NCI-H748 treated with DMSO at 0.1 percent for 48 hours (cell line): Measurements from ENCODE around the gene SIPA1.

Source experiments
- DNase-seq: peaks from one replicate; lab custom pipeline; 2025; lab: John Stamatoyannopoulos, UW

Gene SIPA1

DNA sequence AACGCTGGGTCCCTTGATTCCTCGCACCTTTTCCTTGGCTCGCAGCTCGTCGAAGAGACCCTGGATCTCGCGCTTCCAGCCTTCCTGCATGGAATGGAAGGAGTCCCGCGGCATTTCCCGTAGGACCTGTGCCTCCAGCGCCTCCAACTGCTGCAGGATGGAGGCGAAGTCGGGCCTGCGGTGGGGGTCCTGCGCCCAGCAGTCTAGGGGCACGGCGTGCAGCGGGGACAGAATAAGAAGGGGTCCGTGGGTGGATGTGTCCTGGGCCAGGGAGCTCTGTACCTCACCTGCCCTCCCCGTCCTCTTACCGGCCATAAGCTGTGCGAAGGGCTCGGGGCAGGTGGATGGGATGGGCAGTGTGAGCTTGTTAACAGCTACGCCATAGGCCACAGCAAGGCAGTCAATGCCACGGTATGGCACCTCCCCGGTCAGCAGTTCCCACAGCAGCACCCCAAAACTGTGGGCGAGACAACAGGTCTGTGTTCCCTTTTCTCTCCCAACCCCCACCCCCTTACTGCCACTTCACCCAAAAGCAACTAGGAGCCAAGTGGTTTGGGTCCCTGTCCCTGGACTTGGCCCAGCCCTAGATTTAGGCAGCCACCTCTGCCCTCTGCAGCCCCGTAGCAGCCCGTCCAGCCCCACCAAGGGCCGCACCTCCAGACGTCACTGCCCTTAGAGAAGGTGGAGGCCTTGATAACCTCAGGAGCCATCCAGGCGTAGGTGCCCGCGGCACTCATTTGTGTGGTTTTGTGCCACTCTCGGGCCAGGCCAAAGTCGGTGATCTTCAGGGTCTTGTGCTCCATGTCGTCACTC lies 30.1 kb upstream of the SIPA1 start:
- no peak for DNase-seq

DNA sequence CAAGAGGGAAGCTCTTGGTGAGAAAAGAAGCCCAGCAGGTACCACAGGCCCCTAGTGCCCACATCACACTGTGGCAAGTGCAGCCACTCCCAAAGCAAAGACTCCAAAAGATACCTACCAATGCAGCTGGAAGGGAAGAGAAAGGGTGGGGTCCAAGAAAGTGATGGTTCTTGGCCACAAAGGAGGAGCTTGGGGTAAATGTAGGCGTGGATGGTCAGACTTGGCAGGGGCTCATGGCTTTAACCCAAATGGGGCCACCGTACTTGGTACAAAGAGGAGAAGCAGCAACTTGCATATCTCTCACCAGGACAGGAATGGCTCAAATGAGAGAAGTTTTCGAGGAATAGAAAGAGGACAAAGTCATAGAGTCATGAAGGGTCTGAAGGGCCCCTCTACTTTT lies 28.7 kb upstream of the SIPA1 start:
- no peak for DNase-seq

- no peak for DNase-seq
These were observed 28.2 kb upstream of the SIPA1 start for GRCh38 chr11:65609665-65610064.

DNA sequence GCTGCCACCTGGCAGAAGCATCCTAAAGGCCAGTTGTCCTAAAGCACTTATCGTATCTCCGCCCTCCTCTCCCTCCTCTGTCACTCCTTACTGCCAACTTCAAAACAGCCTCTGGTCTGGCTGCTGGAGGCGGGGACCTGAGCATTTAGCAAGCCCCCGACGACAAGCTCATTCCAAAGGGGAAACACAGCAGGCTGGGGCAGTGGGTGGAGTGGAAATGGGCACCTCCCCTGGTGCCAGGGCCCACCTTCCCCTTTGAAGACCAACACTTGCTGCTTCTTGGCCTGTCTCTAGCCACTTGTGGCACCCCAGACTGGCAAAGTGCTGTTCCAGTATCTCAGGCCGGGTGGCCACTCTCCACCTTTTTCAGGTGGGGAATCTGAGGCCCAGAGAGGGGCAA lies 27.5 kb upstream of the SIPA1 start:
- DNase-seq = no peak

DNA sequence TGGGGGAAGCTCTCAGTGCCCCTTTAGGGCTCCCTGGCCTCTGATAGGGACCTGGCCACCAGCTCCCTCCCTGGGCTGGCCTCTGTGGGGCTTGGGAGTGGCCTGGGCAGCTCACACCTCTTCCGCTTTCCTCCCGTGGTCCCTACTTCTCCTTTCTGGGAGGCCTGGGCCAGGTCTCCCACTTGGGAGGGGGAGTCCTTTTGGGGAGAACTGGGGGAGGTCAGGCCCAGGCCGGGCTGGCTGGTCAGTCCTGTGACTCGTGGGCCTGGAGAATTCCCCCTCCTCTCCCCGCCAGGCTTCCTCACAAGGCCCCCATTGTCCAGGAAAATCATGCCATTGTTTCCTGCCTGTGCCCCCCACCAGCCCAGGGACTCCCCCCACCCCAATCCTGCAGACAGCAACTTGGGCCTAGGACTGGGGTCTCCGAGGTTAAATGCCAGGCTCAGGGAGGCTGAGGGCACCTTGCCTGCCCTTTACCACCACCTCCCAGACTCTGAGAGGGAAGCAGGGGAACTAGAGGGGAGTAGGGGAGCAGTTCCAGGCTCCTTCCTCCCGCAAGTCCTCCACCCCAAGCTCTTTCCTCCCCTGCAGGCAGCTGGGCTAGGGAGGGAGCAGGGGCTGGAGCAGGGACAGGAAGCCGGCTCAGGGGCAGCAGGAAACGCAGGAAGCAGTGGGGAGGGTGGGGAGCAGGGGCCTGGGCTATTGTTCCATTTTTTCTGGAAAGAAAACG lies 26.7 kb upstream of the SIPA1 start:
- DNase-seq = no peak

DNA sequence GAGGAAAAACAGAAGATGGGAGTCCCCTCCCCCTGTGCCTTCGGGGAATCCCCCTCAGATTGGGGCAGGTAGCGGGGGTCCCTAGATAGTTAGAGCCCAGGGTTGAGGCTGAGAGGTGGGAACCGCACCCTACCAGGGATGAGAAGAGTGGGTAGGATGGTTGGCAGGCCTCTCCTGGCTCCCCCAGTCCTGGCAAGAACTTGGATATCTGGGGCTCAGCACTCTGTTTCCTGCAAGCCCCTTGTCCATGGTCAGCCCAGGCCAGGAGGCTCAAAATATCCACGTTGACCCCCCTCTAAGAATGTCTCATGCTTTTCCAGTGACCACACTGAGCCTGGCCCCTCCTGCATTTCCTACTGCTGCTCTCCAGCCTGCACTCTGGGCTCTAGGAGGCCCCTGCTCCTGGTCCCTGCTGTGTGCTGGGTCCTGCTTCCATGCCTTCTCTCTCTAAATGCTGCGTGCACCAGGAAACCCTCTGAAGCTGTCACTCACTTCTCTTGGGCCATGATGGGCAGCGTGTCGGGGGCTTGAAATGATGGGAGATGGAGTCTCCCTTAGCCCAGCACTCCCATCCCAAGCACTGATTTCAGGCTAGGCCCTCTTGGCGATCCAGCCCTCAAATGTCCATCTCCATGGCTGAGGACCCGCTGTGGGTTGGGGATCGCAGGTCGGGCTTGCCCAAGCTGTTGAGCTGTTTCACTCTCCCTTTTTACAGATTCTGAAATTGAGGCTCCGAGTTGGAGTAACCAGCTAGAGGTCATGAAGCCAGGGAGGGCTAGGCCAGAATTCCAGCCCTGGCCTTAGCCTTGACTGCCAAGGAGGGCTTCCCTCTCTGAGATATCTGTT lies 25.9 kb upstream of the SIPA1 start:
- DNase-seq = no peak

DNA sequence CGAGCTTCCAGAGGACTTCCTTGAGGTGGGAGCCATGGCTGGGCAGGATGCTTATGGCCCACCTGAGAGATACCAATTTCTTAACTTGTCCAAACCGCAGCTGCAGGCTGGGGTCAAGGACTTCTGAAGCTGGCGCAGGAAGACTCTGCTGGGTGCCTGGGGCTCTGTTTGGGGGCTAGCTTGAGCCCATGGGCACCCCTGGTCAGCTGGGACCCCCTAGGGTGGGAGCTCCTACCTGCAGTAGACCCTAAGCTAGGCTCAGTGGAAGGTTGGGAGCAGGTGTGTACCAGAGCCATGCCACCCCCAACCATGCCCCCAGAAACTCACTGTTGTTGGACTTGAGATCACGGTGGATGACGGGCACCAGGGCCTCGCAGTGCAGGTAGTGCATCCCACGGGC lies 25.2 kb upstream of the SIPA1 start:
- no peak for DNase-seq

- DNase-seq = no peak
These were observed 24.6 kb upstream of the SIPA1 start for GRCh38 chr11:65613091-65613928.

DNA sequence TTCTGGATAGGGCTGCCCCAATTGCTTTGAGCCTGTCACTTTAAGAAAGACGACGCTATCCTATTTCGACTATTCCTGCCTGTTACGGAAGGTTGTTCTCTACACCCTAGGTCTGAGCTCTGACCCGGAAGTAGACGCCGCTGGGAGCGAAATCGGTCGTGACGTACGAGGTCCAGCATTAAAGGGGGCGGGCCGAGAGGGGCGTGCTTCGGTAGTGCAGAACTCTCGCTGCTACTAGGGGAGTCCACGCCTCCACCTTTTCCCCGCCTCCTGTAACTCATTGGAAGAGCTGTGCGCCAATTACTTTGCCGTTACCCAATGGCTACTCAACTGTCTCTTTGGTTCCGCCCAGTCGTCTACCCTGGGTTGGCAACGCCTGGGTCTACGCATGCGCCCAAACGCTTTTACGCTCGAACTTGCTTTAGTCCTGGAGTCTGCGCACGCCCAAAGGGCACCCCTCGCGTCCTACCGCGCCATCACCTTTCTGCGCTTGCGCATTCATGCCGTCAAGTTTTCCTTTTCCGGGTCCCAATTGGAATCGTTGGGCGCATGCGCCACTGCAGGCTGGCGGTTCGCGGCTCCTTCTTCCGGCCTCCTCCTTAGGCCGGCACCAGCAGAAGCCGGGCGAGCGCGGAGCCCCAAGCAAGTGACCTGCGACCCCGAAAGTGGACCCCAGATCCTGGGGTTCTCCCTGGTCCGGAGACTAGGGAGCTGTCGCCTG lies 22.5 kb upstream of the SIPA1 start, which contains the start of gene PCNX3:
Gene PCNX3 (plus strand): TSS at position 548 of the 721 bp plus-strand sequence. CDS start 536 bp downstream, outside the sequence.
- DNase-seq = peak; percentile 100

GRCh38 chr11:65615950-65616574 lies 21.8 kb upstream of the SIPA1 start:
- DNase-seq = no peak

- DNase-seq = no peak
These were observed 21.3 kb upstream of the SIPA1 start for GRCh38 chr11:65616575-65617001.

DNA sequence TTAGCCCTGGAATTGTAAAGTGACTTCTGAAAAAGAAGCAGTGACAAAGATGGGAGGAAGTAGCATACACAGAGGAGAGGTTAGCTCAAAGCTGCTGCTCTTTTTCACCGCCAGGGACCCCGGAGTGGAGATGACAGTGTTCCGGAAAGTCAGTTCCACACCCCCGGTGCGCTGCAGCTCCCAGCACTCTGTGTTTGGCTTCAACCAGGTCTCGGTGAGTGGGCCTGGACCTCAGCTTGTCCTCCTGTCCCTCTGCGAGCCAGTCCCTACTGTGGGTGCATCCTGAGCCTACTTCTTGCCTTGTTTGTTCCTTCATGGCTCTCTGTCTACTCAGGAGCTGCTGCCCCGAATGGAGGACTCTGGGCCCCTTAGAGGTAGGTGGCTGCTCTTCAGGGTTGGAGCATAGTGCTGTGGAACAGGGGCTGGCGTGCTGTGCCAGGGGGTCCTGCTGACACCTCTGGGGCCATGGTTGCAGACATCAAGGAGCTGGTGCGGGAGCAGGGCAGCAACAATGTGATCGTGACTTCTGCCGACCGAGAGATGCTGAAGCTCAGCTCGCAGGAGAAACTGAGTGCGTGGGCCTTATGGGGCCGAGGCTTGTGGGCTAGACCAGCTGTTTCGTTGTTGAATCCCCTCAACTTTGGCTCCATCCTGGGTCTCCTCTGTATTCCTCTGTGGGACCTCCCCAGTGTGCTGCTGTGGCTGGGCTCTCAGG lies 20.6 kb upstream of the SIPA1 start:
- DNase-seq = no peak

GRCh38 chr11:65617990-65618751 lies 19.7 kb upstream of the SIPA1 start:
- DNase-seq = no peak

DNA sequence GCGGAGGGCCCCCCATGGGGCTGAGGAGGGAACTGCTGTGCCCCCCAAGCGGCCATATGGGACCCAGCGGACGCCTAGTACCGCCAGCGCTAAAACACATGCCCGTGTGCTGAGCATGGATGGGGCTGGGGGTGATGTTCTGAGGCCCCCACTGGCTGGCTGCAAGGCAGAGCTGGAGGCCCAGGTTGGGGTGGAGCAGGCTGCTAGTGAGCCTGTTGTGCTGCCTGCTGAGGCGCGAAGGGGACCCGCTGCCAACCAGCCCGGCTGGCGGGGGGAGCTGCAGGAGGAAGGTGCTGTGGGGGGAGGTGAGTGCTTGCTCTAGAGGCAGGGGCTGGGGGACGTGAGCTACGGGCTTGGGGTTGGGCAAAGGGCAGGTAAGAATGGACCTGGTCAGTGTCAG lies 19.1 kb upstream of the SIPA1 start:
- DNase-seq = no peak

DNA sequence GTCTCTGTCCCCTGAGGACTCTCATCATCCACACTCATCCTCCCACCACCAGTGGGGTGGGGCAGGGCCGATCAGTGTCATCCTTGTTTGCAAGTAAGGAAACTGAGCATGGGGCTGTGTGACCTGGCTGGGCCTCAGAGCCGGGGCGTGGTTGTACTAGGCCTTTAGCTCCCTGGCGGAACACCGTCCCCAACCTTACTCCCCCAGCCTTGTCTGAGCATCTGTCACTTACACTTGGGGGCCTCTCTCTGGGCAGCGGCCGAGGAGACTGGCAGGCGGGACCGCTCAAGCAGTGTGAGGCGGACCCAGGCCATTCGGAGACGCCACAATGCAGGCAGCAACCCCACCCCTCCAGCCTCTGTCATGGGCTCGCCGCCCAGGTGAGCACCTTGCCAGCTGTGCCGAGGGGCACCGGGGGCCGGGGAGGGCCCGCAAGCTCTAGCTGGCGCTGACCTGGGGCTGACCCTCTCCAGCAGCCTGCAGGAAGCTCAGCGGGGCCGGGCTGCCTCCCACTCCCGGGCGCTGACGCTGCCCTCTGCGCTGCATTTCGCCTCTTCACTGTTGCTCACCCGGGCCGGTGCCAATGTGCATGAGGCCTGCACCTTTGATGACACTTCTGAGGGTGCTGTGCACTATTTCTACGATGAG lies 18.5 kb upstream of the SIPA1 start:
- DNase-seq = no peak

- DNase-seq = no peak
These were observed 17.2 kb upstream of the SIPA1 start for GRCh38 chr11:65620666-65621065.

DNA sequence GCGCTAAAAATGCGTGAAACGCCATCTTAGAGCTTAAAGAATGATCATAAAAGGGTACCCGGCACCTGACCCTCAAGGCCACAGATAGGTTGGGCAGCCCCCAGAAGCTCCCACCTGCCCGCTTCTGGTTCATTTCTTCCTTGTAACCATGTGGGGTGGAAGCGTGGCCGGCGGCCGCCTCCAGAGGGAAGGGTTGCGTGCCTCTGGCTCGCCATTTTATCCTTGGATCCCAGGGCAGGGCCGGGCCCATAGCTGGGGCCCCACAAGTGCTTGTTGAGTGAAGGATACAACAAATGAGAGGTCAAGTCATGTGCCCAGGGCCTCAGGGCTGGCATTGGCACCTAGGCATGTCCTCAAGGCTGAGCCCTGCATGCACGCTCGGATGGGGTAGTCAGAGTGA lies 16.4 kb upstream of the SIPA1 start:
- DNase-seq = no peak

- DNase-seq = no peak
These were observed 15.9 kb upstream of the SIPA1 start for GRCh38 chr11:65622011-65622410.
